CD4-positive, alpha-beta T cell treated with Interleukin-17A for 4 hours (primary cell): ENCODE results near the gene SLC39A11.
"Not testable (repeated sequence)": the region's sequence is repeated elsewhere in the genome, so short reads cannot be mapped to it uniquely, and the experiment has no call there.

Experiments used
- DNase-seq: peaks from one replicate; pipeline ENCODE4 v3.0.0-alpha.2; 2020; ENCODE audit warnings: mixed read lengths

The SLC39A11 gene

DNA sequence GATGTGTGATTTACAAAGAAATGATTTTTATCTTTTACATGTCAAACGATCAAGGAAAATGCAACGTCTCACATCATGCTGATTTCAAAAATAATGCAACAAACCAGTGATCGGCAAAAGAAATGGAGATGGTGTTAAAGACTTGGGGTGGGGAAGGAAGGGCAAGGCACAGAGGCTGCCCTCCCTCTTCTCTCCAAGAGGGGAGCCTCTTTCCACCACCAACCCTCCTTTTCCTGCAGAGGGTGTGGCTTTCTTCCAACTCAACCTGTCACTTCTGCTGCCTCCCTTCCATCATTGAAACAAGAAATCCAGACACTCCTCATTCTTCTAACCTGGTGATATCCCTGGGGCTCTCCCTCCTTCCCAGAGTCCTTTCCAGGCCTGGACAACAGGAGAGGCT lies 320.8 kb downstream of the SLC39A11 start:
- no peak for DNase-seq

DNA sequence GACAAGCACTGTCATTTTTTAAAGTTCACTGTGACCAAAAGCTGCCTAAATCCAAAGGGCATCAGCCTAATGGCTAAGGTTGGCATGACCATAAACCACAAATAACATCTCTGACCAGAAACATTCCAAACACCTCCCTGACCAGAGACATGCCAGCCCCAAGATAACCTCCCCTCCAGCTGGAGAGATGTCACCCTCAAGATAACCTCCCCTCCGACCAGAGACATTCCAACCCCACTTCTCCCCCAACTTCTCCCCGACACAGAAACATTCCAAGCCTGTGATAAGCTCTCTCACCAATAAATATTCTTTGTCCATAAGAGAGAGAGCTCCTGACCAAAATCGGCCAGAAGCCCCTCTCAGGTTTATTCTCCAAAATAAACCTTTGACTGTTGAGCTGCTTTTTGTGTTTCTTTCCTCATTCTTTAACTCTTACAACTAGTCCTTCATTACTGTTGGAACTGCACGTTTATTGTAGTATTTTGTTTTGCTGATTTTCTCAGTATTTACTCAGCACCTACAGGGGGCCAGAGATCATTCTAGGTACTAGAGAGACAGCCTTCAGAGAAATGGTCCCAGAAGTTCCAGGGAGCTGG lies 325.6 kb downstream of the SLC39A11 start:
- DNase-seq: no peak

DNA sequence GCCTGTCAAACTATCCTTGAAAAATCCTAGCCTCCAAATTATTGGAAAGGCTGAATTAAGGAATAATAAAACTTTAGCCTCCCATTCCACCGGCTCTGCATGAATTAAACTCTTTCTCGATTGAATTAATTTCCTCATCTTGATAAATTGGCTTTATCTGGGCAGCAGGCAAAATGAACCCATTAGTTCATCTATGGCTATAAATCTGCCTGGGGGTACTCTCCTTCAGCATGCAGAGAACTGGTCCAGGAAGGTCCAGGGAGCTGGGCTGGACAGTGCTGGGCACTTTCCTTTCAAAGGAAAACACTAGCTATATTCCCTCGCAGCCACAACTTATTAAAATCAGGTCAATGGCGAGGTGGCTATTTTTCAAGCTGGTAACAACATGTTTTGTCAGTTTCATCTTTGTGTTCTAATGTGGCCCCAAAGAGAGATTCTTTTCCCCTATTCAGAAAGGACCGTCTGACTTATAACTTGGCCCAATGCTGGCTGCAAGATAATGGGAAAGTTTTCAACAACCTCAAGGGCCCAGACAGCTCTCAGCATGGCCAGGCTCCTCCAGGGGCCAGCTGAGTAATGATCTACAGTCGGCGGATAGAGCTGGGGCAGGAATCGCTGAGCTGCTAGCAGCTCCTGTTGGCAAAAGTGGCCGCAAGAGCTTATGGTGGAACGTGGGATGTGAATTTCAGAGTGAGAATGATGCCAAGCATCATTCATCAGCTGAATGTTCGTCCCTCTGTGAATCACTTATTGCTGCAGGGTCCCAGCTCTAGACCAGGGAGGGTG lies 326.9 kb downstream of the SLC39A11 start:
- DNase-seq: no peak

DNA sequence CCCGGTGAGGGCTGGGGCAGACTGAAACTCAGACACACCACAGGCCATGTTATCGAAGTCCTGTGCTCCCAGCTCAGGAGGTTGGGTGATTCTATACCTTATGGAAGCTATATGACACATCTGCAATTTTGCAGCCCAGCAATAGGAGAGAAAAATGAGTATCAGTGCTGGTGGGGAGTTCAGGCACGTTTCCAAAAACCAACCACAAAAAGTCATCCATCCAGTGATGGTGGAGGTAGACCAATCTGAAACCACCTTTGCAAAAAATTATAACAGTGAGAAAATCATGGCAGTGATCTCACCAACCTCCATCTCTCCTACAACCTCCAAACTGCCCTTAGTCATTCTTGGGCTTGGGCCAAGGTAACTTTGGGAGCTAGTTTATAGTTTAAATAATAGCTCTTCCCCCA lies 327.9 kb downstream of the SLC39A11 start:
- DNase-seq: no peak

DNA sequence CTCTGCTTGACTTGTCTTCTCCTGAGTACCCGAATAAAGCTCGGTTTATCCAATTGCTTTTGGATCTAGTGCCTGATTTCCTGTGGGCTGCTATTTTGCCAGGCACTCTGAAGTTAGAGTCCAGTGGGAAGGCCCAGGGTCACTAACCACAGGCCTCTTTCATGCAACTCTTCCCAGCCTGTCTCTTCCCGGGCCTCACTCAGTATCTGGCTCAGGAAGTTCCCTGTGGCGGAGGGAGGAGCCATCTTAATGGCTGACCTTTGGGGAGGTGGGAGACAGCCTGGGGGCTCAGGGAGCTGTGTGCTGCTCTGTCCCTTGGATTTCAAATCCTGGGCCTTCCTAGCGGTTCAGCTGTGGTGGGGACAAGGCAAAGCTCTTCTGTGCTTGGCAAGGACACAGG lies 328.5 kb downstream of the SLC39A11 start:
- no peak for DNase-seq

DNA sequence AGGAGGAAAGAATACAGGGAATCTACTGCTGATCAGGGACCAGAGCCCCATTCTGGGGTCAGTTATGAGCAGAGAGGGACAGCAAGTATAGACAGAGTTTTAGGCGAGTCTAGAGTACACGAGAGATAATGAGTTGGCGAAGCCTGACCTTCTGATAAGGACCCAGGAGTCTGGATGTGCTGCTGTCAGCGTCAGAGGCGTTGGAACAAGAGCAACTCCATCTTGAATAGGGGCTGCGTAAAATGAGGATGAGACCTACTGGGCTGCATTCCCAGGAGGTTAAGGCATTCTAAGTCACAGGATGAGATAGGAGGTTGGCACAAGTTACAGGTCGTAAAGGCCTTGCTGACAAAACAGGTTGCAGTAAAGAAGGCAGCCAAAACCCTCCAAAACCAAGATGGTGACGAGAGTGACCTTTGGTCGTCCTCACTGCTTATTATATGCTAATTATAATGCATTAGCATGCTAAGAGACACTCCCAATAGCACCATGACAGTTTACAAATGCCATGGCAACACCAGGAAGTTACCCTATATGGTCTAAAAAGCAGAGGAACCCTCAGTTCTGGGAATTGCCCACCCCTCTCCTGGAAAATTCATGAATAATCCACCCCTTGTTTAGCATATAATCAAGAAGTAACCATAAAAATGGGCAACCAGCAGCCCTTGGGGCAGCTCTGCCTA lies 330.5 kb downstream of the SLC39A11 start:
- not testable (repeated sequence) for DNase-seq

DNA sequence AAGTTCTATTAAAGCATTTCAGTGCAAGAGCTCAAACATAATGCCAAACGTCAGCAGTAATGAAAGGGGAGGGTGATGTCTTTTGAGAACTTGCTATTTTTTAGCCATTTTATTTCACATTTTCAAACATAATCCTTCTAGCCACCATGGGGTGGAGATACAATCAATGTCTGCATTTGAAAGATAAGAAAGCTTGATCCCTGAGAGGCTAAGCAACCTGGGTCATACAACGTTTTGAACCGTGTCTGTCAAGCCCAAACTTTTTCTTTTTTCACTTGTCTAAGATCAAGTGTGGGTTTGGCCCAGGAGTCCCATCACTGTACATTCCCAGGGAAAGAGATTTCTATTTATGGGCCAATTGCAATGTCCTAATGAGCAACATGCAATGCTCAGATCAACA lies 331.1 kb downstream of the SLC39A11 start:
- DNase-seq: no peak

DNA sequence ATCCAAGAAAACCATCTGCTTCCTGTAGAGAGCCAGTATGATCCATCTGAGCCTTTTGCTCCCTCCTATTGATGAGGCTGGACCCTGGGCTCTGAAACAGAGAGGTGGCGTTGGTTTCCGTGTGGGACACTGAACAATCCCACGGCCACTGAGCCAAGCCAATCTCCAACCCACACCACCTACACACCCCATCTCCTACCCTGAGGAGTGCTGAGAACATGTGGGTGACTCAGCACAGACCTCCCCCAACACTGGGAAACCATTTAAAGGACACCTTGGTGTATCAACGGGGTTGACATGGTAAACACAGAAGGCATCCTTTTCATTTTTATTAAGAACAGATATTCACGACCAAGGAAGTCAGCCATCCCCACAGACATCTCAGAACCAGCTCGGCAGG lies 332.1 kb downstream of the SLC39A11 start:
- no peak for DNase-seq

DNA sequence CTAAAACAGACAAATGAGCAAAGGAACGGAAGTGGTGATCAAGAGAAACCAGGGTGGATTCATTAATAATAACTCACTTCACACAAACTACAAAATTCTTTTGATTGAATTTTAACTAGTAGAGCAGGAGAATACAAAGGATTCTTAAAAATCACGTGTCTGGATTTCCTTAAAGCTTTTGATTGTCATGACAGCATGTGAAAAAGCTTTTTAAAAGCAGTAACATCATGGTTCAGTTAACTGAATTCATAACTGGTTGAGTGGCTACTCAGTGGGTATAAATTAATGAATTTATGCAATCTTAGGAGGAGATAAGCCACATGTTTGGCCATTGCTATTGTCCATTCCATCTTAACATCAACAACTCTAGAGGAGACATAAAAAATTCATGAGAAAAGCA lies 333.2 kb downstream of the SLC39A11 start:
- no peak for DNase-seq

DNA sequence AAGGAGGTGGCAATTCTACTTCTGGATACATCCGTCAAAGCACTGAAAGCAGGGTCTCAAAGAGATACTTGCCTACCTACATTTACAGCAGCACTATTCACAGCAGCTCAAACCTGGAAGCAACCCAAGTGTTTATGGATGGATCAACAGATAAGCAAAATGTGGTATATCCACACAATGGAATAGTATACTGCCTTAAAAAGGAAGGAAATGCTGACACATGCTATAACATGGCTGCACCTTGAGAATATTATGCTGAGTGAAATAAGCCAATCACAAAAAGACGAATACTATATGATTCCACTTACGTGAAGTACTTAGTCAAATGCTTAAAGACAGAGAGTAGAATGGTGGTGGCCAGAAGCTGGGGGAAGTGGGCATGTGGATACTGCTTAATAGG lies 336.2 kb downstream of the SLC39A11 start:
- DNase-seq: no peak

DNA sequence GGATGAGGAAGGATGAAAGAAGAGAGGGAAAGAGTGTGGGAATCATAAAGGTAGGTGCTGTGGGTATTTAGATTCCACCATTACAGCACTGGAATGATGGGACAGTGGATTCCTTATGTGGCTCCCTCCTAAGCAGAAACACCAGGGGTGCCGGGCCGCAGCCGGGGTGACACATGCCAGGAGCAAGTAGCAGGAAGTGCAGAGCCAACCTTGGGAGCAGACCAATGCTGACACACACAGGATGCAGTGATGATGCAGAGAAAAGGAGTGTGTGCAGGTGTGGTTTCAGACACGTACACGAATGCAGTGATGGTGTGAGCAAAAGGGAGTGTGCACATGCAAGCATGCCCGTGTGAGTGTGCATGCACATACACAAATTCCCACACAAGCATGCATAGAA lies 338.0 kb downstream of the SLC39A11 start:
- DNase-seq: no peak

DNA sequence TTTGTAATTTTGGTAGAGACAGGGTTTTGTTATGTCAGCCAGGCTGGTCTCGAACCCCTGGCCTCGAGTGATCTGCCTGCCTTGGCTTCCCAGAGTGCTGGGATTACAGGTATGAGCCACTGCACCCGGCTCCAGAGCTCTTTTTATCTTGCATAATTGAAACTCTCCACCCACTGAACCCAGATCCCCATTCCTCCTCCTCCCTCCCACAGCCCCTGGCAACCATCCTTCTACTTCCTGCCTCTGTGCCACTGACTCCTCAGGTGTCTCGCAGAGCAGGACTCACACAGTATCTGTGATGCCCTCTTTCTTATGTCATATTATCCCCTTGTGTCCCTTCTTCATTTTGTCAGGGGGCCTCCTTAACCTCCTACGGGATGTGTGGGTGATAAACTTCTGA lies 340.7 kb downstream of the SLC39A11 start:
- no peak for DNase-seq

DNA sequence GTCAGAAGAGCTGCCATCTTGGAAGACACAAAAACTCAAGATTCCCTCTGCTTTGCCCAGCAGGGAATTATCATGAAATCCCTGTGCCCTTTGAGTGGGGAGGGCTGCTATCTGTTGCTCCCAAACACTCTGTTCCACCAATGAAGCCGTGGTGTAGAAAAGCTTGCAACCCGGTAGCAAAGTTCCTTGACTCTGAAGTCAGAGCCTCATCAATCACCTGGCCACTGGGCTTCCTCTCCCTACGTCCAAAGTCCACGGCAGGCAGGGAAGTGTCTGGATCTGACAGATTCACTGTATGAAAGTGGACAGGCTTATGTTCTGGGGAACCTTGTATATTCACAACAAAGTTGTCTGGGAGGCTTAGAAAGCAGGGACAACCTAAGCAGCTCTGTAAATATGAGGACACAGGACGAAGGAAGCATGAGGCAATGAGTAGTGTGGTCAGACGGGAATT lies 343.3 kb downstream of the SLC39A11 start:
- DNase-seq: no peak

DNA sequence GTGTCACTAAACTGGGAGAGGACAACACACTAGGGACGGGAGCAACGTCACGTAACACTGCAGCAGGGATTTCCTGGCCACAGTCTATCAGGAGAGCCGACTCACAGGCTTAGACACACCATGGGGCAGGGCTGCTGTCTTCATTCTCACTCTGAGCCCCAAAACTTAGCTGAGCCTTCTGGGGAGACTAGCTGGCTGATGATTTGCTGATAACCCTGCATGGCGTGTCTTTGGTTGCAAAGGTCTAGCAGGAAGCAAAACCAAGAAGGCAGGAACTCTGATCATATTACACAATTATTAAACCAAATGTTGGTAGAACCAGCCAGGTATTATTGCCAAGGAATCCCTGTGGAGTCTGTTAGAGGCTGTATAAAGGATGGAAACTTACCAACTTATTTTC lies 345.0 kb downstream of the SLC39A11 start:
- no peak for DNase-seq

DNA sequence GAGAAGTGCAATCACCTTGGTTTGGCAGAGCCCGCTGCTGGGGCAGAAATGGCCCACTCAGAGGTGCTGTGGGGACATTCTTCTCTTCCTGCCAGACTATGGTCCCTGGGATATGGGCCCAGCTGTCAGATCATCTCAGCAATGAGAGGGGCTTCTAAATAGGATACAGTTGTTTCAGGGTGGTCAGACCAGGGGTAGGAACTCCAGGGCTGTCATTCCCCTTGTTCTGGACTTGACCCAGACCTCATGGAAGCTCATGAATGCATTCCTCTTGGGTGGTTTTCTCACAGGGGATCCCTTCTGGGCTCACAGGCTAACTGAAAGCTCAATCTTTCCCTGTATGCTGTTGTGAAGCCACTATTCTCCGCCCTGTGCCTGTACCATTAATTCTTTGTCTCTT lies 347.2 kb downstream of the SLC39A11 start:
- no peak for DNase-seq

DNA sequence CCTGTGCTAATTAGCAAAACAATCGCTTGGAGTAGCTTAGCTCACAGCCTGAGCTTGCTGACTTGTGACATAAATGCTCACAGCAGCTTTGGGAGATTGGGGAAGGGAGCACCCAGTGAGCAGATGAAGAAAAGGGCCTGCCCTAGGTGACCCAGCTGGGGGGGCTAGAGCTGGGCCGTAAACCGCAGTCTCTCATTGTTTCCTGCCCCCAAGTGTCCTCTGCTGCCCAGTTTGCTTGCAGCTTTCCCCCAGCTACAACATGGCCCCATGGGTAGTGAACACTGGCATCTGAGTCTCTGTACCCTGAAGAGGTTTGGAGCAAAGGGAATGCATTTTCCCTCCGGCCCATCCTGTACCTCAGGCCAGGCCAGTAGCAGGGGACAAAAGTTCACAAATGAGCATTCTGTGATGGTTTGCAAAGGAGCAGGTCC lies 349.4 kb downstream of the SLC39A11 start:
- no peak for DNase-seq

DNA sequence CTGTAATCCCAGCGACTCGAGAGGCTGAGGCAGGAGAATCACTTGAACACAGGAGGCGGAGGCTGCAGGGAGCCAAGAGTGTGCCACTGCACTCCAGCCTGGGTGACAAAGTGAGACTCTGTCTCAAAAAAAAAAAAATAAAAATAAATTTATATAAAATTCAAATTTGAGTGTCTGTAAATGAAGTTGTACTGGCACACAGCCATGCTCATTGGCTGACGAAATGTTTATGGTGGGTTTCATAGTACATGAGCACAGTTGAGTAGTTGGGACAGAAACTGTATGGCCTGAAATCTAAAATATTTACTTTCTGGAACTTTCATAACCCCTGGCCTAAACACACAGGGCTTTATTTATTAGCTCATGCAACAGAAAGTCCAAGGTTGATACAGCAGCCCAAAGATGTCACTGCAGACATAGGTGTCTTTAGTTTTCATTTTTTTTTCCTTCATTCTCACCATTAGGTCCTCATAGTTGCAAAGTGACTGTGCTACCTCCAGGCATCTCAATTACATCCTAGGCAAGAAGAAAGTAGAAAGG lies 355.3 kb downstream of the SLC39A11 start:
- no peak for DNase-seq

DNA sequence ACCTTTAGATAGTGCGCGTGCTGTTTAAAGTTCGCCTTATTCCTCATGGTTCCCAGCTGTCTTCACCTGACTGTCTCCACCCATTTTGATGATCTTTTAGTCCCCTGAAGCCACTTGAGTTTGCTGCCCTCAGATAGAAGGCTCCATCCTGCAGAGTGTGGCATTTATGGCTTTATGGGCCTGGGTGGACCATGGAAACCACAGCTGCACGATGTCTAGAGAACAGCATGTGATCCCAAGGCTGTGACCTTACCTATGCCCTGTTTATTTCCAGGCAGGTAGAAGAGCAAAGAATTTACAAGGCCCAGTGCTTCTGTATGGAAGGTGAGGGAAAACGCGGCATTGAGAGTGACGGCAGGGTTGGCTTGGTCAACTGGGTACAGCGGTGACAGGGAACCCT lies 356.9 kb downstream of the SLC39A11 start:
- no peak for DNase-seq

DNA sequence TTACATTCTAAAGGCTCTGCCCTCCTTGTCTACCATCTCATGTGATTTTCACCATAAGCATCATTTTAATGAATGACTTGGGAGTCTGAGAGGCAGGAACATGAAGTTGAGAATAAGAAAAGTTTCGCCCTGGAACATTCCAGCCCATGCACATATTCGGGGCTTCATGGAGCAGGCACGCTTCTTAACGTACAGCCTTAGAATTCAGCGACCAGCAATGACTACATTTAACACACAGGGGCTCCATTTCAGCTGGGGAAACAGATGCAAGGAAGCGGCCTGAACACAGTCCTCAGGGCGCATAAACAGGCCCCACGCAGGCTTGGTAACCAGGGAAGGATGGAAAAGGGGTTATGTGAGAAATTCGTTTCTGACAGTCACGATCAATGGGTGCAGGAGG lies 357.4 kb downstream of the SLC39A11 start:
- no peak for DNase-seq

DNA sequence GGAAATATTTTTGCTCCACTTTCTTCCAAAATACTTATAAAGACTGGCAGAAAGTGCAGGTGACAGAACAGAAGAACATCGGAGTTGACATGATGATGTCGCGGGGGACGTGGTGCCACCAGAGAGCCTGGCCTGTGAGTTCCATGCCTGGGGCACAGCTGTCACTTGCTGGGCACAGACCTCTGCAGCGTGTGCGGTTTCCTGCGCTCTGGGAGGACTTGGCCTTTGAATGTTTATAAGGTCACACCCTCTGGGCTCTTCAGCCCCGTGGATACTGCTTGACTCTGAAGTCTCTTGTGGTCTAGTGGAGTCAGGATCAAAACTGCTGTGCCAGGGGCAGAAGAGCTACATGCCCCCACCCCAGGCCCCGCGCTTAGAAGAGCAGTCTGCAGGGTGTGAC lies 357.9 kb downstream of the SLC39A11 start:
- DNase-seq: no peak

DNA sequence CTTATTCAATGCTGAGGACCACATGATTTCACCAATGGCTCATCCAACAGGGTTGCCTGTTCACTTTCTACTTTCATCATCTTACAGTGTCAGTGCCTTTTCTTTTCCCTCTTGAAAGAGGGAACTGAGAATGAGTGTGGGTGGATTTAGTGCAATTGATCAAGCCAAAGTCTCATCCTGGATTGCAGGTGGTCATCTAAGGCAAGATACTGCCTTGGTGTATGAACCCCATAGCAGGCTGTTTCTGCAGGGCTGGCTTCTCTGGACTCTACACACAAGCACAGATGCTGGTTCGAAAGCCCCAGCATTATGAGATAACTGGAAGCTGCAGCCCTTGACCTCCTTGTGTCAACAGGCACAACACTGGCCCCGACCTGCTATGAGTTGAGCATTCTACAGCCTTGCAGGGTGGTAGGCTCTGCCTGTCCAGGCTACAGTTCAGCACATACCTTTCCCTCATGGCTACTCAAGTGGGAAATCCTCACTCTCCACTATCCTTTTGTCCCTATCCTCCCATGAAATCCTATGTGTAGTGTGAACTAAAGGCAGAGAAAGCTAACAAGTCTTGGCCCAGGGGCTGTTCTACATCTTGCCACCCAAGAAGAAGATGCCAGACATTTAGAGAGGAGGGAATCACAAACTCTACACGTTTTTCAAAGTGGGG lies 358.7 kb downstream of the SLC39A11 start:
- no peak for DNase-seq

DNA sequence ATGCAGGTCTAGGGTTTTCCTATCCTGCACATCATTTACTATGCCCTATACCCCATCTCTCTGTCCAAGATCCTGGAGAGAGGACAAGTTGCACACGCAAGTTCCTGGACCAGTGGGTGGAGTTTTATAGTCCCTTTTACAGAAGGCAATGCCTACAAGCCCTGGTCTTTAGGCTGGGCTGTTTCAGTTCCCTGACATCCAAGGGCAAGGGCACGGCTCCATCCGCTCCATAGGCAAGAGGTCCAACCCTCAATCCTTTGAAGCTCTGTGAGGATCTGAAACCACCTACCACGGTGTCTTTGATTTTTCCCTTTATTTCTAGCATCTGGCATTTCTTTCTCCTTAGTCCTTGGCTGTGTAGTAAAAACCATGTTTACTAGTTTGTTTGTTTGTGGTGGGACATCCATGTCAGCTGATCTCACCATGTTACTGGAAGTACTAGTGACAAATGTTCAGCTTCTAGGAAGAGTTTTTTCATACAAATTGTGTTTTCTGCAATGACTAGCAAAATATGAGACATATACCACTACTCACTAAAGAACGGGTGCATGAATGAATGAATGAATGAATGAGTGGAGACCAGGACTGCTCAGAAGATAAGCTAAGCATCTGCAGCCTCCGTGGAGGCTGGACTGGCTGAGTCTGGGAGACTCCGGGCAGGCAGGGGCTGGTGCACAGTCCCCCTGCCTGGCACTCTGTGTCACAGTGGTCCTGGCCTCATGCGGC lies 359.4 kb downstream of the SLC39A11 start:
- no peak for DNase-seq

DNA sequence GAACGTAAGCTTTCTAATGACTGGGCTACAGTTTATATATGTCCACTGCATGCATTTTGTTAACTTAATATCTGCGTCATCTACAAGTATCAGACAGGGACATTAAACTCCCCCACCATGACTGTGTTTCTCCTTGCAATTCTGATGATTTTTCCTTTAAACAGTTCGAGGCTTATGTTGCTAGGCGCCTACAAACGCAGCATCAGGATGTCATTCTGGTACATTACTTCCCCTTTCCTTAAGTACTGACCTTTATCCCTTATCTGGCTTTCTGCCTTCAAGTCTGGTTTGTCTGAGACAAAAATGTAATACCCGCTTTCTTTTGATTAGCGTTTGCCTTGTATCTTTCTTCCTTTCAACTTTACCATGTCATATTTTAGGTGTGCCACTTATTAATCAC lies 362.4 kb downstream of the SLC39A11 start:
- no peak for DNase-seq
